Pancreas (tissue), 10 donors: ENCODE measurements around the gene KDR. TPM values are rescaled to one million over a fixed set of nuclear protein-coding genes. Genes with fewer than 3 reads are reported as not detected.

Source experiments
- ATAC-seq, 4 donors: fragments of 200-7000 bp; cut with Tn5 transposase; one replicate each; pipeline versions ENCODE4 v1.8.0 to v1.9.1; 2020; ENCODE audit warnings: mild to moderate bottlenecking in 4 of 4, moderate library complexity in 4 of 4
- DNase-seq, 6 donors: peaks; one replicate each; pipeline ENCODE4 v3.0.0-alpha.2; 2020
- FAIRE-seq: peaks from 2 replicates; lab custom pipeline; 2012; peaks lifted over from hg19 to GRCh38; lab: Jason Lieb, UNC
- H3K27ac ChIP-seq, 4 donors: fragments of 200-600 bp; sonication (generic); 1 replicate in 3 of 4; 2 replicates in 1 of 4; pipeline versions ENCODE4 v1.5.0 to v1.8.0; 2020
- H3K27me3 ChIP-seq, 4 donors: fragments of 200-600 bp; one replicate each; pipeline ENCODE4 v1.8.0; 2021
- H3K36me3 ChIP-seq, 3 donors: fragments of 200-600 bp; sonication (generic) in 1 of 3; one replicate each; pipeline versions ENCODE4 v1.5.0 to v1.8.0; 2020 to 2021
- H3K4me1 ChIP-seq, 3 donors: fragments of 200-600 bp; one replicate each; pipeline ENCODE4 v1.8.0; 2021
- H3K4me3 ChIP-seq, 4 donors: fragments of 200-600 bp; sonication (generic) in 2 of 4; one replicate each; pipeline versions ENCODE4 v1.5.0 to v1.8.0; 2020 to 2021
- H3K9me3 ChIP-seq, 4 donors: fragments of 200-600 bp; one replicate each; pipeline ENCODE4 v1.8.0; 2021
- CTCF ChIP-seq, 4 donors: fragments of 200-600 bp; sonication (generic) in 3 of 4; IDR thresholded peaks; one replicate each; pipeline versions ENCODE4 v1.5.0 to v1.8.0; 2021; ENCODE audit warnings: antibody characterized with exemption in 4 of 4
- WGBS, 2 donors: extraction: QIAGEN DNeasy Blood & Tissue Kit; methylation state at CpG; one replicate each; pipeline ENCODE4 v1.1.7; 2013; 5-methylcytosine and 5-hydroxymethylcytosine counted together
- intact Hi-C, 3 donors: fragments of 100-400 bp; cut with DNase I; formaldehyde crosslinking; loops; one replicate each; pipeline versions ENCODE4 v1.11.1 to v1.14.2; 2022
- polyA plus RNA-seq, 2 donors: library from polyadenylated mRNA; stranded (reverse); fragments of 200-250 nt; gene quantifications; one replicate each; pipeline ENCODE4 v1.2.3, GENCODE V29; 2013
- total RNA-seq, 6 donors: library from RNA; stranded (reverse); fragmentation: NEBNext Ultra II Directional in 4 of 6; extraction: Animal tissue kit (Norgen Biotek cat#: 25700) in 4 of 6; gene quantifications; one replicate each; pipeline versions ENCODE4 v1.2.1 to v1.2.4, GENCODE V29; 2021 to 2023
- donor health status: healthy with polysubstance abuse.
- donor health status: DM: no; HTN: no; CAD: no; lungs with moderate emphysema.
- donor health status: DM: no; HTN: no; CAD: no.
- donor health status: control.
- donor health status: control.
- donor health status: Bipolar disorder and iron deficiency.
- donor health status: DM: yes; HTN: yes; CAD: no.
- donor health status: DM: no; HTN: no; CAD: no.
- donor health status: DM: no; HTN: no; CAD: no.
- donor health status: DM: yes; HTN: yes; CAD: no.

The KDR gene
- total and polyA plus RNA-seq, 8 donors = 1.6 to 9.1 (median 4.8) TPM

GRCh38 chr4:55068522-55068921 is 56.9 kb downstream of the KDR start:
- Histone ChIP-seq H3K4me1 (no peaks in the 10 kb centered on the region), H3K36me3 (no peaks in the 10 kb centered on the region), H3K9me3 (no peaks in the 10 kb centered on the region), H3K4me3 (no peak overlapping the region), H3K27ac (no peak overlapping the region), H3K27me3 (peaks cover 0 to 5% (median 0%) of the 10 kb centered on the region in 4 donors)
- FAIRE-seq = no peak
- intact Hi-C loops = no loop called here
- WGBS, 2 donors = 33 to 37% methylated on average over 7 of the region's 7 CpGs
- no peak for TF ChIP-seq CTCF (IDR thresholded peaks at IDR 0.05)
- DNase-seq = no peak
- no peak for ATAC-seq

GRCh38 chr4:55066018-55066417 is 59.4 kb downstream of the KDR start:
- ATAC-seq = no peak
- intact Hi-C loops = no loop called here
- DNase-seq = no peak
- H3K27ac ChIP-seq = no peak overlapping the region
- H3K4me1 ChIP-seq = no peaks in the 10 kb centered on the region
- peaks cover 0 to 5% (median 0%) of the 10 kb centered on the region in 4 donors for H3K27me3 ChIP-seq
- no peaks in the 10 kb centered on the region for H3K9me3 ChIP-seq
- H3K4me3 ChIP-seq = no peak overlapping the region
- no peak for FAIRE-seq
- 54 to 64% methylated on average over 6 of the region's 6 CpGs for WGBS, 2 donors
- TF ChIP-seq CTCF (IDR thresholded peaks at IDR 0.05) = no peak
- no peaks in the 10 kb centered on the region for H3K36me3 ChIP-seq

GRCh38 chr4:55055529-55055928 is 69.9 kb downstream of the KDR start:
- ATAC-seq = no peak
- DNase-seq = no peak
- no peak for FAIRE-seq
- no peak overlapping the region for H3K27ac ChIP-seq
- WGBS, 2 donors = 49 to 57% methylated on average over 4 of the region's 4 CpGs
- no peaks in the 10 kb centered on the region for H3K9me3 ChIP-seq
- H3K27me3 ChIP-seq = no peaks in the 10 kb centered on the region
- no peak overlapping the region for H3K4me3 ChIP-seq
- H3K36me3 ChIP-seq = no peaks in the 10 kb centered on the region
- no peaks in the 10 kb centered on the region for H3K4me1 ChIP-seq
- no peak for TF ChIP-seq CTCF (IDR thresholded peaks at IDR 0.05)
- intact Hi-C loops = no loop called here

GRCh38 chr4:55051532-55051931 is 73.9 kb downstream of the KDR start:
- H3K4me3 ChIP-seq = no peak overlapping the region
- no peak for FAIRE-seq

More at GRCh38 chr4:55051532-55051931, 73.9 kb downstream of the KDR start:
- no peak for TF ChIP-seq CTCF (IDR thresholded peaks at IDR 0.05)
- Histone ChIP-seq H3K36me3 (no peaks in the 10 kb centered on the region), H3K4me1 (no peaks in the 10 kb centered on the region), H3K27ac (no peak overlapping the region), H3K27me3 (no peaks in the 10 kb centered on the region), H3K9me3 (no peaks in the 10 kb centered on the region)
- ATAC-seq (no peak), DNase-seq (no peak)
- WGBS, 2 donors = 48 to 68% methylated on average over 2 of the region's 2 CpGs
- intact Hi-C loops = no loop called here
